Stimulated activated CD4-positive, alpha-beta T cell treated with anti-CD3 and anti-CD28 coated beads, Interleukin-1b, Interleukin-23, amount 100 ng/mL, for 24 hours (primary cell): ENCODE measurements around the gene ADGRL3.
"Not testable (repeated sequence)": the region's sequence is repeated elsewhere in the genome, so short reads cannot be mapped to it uniquely, and the experiment has no call there.

Experiments used
- DNase-seq, 4 experiments: peaks; one replicate each; pipeline ENCODE4 v3.0.0-alpha.2; 2020; ENCODE audit warnings: low read depth in 4 of 4, low spot score in 1 of 4

The ADGRL3 gene

GRCh38 chr4:61785761-61786160, 585.6 kb downstream of the ADGRL3 start:
- DNase-seq: no peak

- DNase-seq: no peak
These were observed 586.1 kb downstream of the ADGRL3 start for GRCh38 chr4:61786211-61786610.

DNA sequence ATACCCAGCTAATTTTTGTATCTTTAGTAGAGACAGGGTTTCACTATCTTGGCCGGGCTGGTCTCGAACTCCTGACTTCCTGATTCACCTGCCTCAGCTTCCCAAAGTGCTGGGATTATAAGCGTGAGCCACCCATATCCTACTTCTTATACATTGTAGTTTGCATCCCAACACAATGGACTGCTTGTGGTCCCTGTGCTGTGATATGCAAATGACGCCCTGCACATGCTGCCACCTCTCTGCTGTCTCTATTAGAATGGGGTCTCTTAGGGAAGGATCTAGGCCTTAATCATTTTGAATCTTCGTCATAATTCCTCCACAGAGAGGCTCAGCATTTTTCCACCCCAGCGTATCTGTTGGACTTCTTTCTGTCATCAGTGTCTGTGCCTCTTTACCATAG, 595.9 kb downstream of the ADGRL3 start:
- DNase-seq: no peak

GRCh38 chr4:61799794-61800193, 599.7 kb downstream of the ADGRL3 start:
- DNase-seq: no peak

DNA sequence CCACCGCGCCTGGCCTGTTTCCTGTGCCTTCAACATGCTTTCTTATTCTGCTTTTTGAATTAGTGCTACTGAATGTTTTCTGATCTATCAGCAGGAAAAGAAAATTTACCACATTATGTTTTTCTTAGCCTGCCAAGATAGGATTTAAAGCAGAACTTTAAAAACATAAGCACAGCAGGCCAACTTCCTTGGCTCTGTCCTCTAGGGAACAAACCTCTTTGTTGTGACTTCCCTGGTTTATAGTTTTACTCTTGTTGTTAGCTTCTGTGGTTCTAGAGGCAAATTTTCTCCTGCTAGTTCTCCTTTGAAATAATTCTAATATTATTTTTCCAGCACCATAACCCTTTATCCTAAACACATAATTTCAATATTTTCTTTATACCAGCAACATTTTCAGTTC, 605.1 kb downstream of the ADGRL3 start:
- DNase-seq: no peak

- no peak for DNase-seq
These were observed 605.9 kb downstream of the ADGRL3 start for GRCh38 chr4:61805979-61806378.

GRCh38 chr4:61812171-61812570, 612.0 kb downstream of the ADGRL3 start:
- no peak for DNase-seq

DNA sequence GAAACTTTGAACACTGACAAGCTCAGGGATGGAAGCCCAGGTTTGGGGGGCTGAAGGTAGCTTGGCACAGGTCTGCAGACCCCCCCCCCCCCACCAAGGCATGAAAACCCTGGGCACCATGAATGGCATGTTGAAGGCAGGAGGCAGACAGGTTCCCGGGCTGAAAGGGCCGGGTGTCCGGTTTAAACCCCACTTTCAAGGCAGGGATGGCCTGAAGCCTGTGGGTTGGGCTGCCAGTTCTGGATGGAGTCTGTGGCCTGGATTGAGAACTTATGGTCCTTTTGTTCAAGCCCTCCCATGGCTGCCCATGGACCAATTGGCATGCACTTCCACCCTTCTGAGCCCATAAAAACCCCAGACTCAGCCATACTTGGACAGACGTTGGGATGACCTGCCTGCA, 616.9 kb downstream of the ADGRL3 start:
- DNase-seq: no peak

GRCh38 chr4:61820136-61820535, 620.0 kb downstream of the ADGRL3 start:
- no peak for DNase-seq

- no peak for DNase-seq
These were observed 624.3 kb downstream of the ADGRL3 start for GRCh38 chr4:61824454-61824853.

DNA sequence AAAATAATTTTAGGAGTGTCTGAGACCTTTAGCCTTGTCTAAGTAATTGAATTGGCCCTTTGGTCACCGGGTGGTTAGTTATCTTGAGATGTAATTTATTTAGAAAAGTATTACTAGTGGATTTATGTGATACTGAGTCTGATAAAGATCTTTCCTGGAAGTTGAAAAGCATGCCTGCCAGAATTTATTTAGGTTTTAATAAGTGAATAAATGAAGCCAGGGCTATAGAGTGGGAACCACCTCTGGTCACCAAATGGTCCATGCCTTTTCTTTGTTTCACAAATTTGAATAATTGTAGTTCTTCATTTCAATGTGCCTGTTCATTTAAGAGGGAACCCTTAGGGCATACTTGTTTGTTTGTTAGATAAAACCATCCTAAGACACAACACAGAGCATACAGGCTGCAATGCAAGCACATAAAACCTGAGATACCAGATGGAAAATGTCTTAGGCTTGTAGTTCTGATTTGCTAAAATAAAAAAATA, 627.8 kb downstream of the ADGRL3 start:
- DNase-seq: no peak

GRCh38 chr4:61828960-61829359, 628.8 kb downstream of the ADGRL3 start:
- no peak for DNase-seq

DNA sequence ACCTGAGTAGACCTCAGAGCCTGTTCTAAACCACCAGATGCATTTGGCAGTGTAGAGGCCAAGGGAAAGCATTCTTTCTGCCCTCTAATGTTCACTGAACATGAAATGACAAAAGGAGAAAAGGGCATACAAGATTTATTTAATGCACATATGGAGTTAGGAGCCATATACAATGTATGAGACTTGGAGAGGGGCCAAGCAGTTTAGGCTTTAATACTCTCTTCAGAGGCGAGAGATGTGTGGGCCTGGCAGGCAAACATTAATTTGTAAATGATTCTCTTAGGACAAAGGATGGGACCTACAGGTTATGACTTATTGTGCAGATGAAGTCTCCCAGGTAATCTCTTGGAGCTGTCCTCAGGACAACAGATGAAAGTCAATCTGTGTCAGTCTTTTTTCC, 631.9 kb downstream of the ADGRL3 start:
- DNase-seq: no peak

DNA sequence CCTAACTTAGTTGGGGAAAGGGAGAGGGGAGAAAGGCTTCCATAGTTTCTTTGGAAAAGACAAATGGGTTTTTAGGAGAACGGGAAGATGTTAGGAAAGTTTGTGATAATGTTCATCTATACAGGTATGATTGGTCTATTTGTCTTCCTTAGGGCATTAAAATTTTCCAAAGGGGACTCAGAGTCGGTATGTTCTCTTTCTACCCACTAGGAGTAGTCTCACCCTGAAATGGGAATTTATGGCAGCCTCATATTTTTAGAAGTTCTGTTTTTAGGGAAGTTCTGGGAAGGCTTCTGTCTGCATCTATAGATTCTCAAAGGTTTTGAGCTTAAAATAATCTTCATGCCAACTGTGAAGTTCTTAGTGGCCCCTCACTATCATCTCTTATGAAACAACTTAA, 637.3 kb downstream of the ADGRL3 start:
- DNase-seq: no peak

GRCh38 chr4:61838072-61838471, 637.9 kb downstream of the ADGRL3 start:
- DNase-seq: no peak

- no peak for DNase-seq
These were observed 641.6 kb downstream of the ADGRL3 start for GRCh38 chr4:61841714-61842113.

DNA sequence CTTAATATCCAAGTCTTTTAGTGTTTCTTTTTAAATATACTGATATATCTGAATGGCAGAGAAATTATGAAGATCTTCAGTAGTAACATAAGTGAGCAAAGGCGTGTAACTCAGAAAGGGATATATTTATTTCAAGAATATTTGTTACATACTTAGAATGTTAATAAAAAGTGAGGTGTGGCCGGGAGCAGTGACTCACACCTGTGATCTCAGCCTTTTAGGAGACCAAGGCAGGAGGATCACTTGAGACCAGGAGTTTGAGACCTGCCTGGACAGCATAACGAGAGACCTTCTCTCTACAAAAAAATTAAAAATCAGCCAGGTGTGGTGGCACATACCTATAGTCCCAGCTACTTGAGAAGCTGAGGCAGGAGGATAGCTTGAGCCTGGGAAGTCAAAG, 651.0 kb downstream of the ADGRL3 start:
- DNase-seq: no peak

GRCh38 chr4:61852105-61852504, 652.0 kb downstream of the ADGRL3 start:
- not testable (repeated sequence) for DNase-seq

DNA sequence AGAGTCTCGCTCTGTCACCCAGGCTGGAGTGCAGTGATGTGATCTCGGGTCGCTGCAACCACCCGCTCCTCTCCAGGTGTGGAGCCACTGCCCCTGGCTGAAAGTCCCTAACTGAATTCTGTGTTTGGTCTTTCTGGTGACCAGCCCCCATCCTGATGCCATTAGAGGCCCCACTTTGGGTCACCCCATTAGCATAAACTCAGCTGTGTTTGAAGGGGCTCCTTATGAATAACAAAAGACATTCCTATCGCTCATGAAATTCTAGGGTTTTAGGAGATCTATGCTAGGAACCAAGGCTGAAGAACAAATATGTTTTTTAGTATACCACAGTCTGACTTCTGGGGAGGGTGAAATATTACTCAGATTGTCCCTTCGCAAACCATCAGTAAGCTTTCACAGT, 652.9 kb downstream of the ADGRL3 start:
- no peak for DNase-seq

GRCh38 chr4:61860376-61860775, 660.2 kb downstream of the ADGRL3 start:
- DNase-seq: no peak

DNA sequence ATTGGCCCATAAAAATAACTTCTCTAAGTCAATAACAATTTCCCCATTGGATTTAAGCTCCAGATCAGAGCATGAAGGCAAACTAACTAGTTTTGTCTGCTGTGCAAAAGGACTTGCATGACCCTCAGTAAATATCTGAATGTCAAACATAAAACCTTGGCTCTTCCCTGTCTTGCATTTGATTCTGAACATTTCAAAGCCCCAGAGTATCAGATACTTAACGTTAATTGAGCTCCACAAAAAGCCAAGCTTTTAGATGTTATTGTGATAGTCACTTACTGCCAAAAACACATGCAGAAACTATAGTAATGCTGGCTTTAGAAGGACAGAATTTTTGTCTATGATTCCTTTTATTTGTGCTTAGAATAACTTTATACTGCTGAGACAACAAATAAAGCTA, 664.2 kb downstream of the ADGRL3 start:
- no peak for DNase-seq

GRCh38 chr4:61866378-61867030, 666.4 kb downstream of the ADGRL3 start:
- no peak for DNase-seq

GRCh38 chr4:61872983-61873382, 672.9 kb downstream of the ADGRL3 start:
- DNase-seq: no peak
